ENCODE measurements around the gene PJVK. TPM values are rescaled to one million over a fixed set of nuclear protein-coding genes. Genes with fewer than 3 reads are reported as not detected.
A peak's percentile ranks its signal among the peaks of the same experiment; 100 is the strongest.

PJVK gene
- total and polyA plus RNA-seq, 2 of the 13 experiments (the other 11 are each of a cell fraction or from before 2014, with no cell fraction given) = 1.2 to 2.6 TPM

DNA sequence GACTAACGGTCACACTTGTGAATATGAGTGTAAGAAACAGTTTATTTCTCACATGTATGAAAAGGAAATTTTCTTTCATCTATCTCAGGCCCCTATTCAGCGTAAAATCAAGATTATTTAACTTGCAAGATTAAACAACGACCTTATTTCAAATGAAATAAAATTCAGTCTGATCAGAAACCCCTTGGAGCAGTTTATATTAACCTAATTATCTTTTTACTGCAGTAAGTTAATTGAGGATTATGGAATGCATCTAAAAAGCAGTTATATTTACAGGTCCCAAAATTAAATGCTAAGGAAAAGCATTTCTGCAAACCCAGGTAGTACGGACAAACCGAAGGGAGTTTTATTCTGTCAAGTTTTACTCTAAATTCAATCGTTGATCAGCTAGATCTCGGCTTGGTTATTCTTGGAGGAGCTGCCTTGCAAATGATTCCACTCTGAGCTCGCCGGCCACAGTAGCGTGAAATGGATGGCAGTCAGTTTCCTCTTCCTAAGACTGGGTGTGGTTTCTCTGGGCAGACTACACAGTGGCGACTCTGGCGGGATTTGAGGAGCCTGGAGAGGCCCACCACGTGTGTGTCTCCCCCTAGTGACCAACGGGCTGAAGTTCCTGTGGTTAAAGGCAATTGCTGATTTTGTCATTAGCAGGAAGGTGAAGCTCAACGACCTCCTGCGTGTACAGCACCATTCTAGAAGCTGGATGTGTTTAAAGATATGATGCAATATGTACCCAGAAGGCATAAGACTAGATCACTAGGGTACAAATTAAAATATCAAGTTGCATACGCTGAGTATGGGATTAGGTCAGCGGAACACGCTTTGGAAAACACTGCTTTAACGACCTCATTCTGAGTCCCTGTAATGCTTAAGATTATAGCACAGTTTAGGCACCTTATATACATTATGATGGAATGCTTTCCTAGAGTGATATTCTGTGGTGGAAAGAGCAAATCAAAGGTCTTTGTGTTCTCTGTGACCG, 36.6 kb upstream of the PJVK start (continued):
- TF ChIP-seq ZMYM4 (CRISPR knock-in tag; IDR thresholded peaks at IDR 0.05) (peak; percentile 83), EP300 (IDR thresholded peaks at IDR 0.05; ENCODE audit: low read depth in 2 of 2, low read length in 2 of 2) (no peak; a peak in 1 of 4 replicates), EP300 (CRISPR knock-in tag; IDR thresholded peaks at IDR 0.05; ENCODE audit: borderline replicate concordance) (no peak), CREB1 (IDR thresholded peaks at IDR 0.05) (no peak), CREB1 (CRISPR knock-in tag; IDR thresholded peaks at IDR 0.05) (peak; percentile 58; the same call in 1 of the 2 replicates), ZNF598 (CRISPR knock-in tag; IDR thresholded peaks at IDR 0.05; ENCODE audit: borderline replicate concordance) (no peak), ZNF746 (CRISPR knock-in tag; IDR thresholded peaks at IDR 0.05) (no peak), ZNF335 (CRISPR knock-in tag; IDR thresholded peaks at IDR 0.05) (peak; percentile 87; the same call in 1 of the 2 replicates), ZSCAN9 (CRISPR knock-in tag; IDR thresholded peaks at IDR 0.05; ENCODE audit: borderline replicate concordance) (peak; percentile 74; the same call in 1 of the 2 replicates), EED (CRISPR knock-in tag; IDR thresholded peaks at IDR 0.05) (no peak; the same call in 1 of the 2 replicates), ZNF34 (CRISPR knock-in tag; IDR thresholded peaks at IDR 0.05; ENCODE audit: borderline replicate concordance) (no peak), ZNF768 (CRISPR knock-in tag; IDR thresholded peaks at IDR 0.05) (no peak), AGO2 (optimal IDR thresholded peaks at IDR 0.05; ENCODE audit: low read depth, low read length) (no peak), CEBPB (IDR thresholded peaks at IDR 0.05; ENCODE audit: borderline replicate concordance, low read depth, low read length) (peak; percentile 90), KAT8 (CRISPR knock-in tag; IDR thresholded peaks at IDR 0.05) (peak; percentile 82)
- TF ChIP-seq, protein P1, sequence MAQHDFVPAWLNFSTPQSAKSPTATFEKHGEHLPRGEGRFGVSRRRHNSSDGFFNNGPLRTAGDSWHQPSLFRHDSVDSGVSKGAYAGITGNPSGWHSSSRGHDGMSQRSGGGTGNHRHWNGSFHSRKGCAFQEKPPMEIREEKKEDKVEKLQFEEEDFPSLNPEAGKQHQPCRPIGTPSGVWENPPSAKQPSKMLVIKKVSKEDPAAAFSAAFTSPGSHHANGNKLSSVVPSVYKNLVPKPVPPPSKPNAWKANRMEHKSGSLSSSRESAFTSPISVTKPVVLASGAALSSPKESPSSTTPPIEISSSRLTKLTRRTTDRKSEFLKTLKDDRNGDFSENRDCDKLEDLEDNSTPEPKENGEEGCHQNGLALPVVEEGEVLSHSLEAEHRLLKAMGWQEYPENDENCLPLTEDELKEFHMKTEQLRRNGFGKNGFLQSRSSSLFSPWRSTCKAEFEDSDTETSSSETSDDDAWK (CRISPR knock-in tag; IDR thresholded peaks at IDR 0.05) = no peak
- TF ChIP-seq, protein P2, sequence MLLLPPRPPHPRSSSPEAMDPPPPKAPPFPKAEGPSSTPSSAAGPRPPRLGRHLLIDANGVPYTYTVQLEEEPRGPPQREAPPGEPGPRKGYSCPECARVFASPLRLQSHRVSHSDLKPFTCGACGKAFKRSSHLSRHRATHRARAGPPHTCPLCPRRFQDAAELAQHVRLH (CRISPR knock-in tag; IDR thresholded peaks at IDR 0.05; ENCODE audit: borderline replicate concordance, low read depth) = peak; percentile 88
- TF ChIP-seq, protein P3, sequence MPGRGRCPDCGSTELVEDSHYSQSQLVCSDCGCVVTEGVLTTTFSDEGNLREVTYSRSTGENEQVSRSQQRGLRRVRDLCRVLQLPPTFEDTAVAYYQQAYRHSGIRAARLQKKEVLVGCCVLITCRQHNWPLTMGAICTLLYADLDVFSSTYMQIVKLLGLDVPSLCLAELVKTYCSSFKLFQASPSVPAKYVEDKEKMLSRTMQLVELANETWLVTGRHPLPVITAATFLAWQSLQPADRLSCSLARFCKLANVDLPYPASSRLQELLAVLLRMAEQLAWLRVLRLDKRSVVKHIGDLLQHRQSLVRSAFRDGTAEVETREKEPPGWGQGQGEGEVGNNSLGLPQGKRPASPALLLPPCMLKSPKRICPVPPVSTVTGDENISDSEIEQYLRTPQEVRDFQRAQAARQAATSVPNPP (CRISPR knock-in tag; IDR thresholded peaks at IDR 0.05) = no peak
- TF ChIP-seq, protein P4, sequence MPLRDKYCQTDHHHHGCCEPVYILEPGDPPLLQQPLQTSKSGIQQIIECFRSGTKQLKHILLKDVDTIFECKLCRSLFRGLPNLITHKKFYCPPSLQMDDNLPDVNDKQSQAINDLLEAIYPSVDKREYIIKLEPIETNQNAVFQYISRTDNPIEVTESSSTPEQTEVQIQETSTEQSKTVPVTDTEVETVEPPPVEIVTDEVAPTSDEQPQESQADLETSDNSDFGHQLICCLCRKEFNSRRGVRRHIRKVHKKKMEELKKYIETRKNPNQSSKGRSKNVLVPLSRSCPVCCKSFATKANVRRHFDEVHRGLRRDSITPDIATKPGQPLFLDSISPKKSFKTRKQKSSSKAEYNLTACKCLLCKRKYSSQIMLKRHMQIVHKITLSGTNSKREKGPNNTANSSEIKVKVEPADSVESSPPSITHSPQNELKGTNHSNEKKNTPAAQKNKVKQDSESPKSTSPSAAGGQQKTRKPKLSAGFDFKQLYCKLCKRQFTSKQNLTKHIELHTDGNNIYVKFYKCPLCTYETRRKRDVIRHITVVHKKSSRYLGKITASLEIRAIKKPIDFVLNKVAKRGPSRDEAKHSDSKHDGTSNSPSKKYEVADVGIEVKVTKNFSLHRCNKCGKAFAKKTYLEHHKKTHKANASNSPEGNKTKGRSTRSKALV (CRISPR knock-in tag; IDR thresholded peaks at IDR 0.05) = no peak
- TF ChIP-seq, protein P5, sequence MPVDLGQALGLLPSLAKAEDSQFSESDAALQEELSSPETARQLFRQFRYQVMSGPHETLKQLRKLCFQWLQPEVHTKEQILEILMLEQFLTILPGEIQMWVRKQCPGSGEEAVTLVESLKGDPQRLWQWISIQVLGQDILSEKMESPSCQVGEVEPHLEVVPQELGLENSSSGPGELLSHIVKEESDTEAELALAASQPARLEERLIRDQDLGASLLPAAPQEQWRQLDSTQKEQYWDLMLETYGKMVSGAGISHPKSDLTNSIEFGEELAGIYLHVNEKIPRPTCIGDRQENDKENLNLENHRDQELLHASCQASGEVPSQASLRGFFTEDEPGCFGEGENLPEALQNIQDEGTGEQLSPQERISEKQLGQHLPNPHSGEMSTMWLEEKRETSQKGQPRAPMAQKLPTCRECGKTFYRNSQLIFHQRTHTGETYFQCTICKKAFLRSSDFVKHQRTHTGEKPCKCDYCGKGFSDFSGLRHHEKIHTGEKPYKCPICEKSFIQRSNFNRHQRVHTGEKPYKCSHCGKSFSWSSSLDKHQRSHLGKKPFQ (CRISPR knock-in tag; IDR thresholded peaks at IDR 0.05; ENCODE audit: insufficient replicate concordance) = no peak
- TF ChIP-seq, protein P6, sequence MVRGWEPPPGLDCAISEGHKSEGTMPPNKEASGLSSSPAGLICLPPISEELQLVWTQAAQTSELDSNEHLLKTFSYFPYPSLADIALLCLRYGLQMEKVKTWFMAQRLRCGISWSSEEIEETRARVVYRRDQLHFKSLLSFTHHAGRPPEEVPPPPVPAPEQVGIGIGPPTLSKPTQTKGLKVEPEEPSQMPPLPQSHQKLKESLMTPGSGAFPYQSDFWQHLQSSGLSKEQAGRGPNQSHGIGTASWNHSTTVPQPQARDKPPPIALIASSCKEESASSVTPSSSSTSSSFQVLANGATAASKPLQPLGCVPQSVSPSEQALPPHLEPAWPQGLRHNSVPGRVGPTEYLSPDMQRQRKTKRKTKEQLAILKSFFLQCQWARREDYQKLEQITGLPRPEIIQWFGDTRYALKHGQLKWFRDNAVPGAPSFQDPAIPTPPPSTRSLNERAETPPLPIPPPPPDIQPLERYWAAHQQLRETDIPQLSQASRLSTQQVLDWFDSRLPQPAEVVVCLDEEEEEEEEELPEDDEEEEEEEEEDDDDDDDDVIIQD (CRISPR knock-in tag; IDR thresholded peaks at IDR 0.05; ENCODE audit: low read depth) = peak; percentile 63
